SK-N-SH (cell line): Measurements from ENCODE around the gene LHFPL6.

ENCODE experiments used
- CTCF ChIP-seq: fragments of 200-600 bp; sonication (generic); IDR thresholded peaks from 2 replicates; pipeline ENCODE4 v1.6.1; 2017; ENCODE audit warnings: antibody characterized with exemption, mild to moderate bottlenecking, moderate library complexity
- FOXM1 ChIP-seq: IDR thresholded peaks from 2 replicates; pipeline ENCODE4 v1.4.0; 2012; ENCODE audit warnings: low read depth, mild to moderate bottlenecking
- MAX ChIP-seq: IDR thresholded peaks from 2 replicates; pipeline ENCODE4 v1.4.0; 2012; ENCODE audit warnings: low read depth
- MXI1 ChIP-seq: IDR thresholded peaks from 2 replicates; pipeline ENCODE4 v1.6.1; 2012; ENCODE audit warnings: mild to moderate bottlenecking, low read depth, low read length, improper control_type of control experiment
- NFIC ChIP-seq: IDR thresholded peaks from 2 replicates; pipeline ENCODE4 v1.4.0; 2012; ENCODE audit warnings: borderline replicate concordance
- RFX5 ChIP-seq: IDR thresholded peaks from 2 replicates; pipeline ENCODE4 v1.6.1; 2012; ENCODE audit warnings: mild to moderate bottlenecking, improper control_type of control experiment, low read length
- YY1 ChIP-seq: IDR thresholded peaks from 2 replicates; pipeline ENCODE4 v1.4.0; 2012; ENCODE audit warnings: low read depth, mild to moderate bottlenecking
- TF ChIP-seq, protein P1 (sequence below): IDR thresholded peaks from 2 replicates; pipeline ENCODE4 v1.6.1; 2012; ENCODE audit warnings: mild to moderate bottlenecking, low read depth, low read length, moderate library complexity

DNA sequence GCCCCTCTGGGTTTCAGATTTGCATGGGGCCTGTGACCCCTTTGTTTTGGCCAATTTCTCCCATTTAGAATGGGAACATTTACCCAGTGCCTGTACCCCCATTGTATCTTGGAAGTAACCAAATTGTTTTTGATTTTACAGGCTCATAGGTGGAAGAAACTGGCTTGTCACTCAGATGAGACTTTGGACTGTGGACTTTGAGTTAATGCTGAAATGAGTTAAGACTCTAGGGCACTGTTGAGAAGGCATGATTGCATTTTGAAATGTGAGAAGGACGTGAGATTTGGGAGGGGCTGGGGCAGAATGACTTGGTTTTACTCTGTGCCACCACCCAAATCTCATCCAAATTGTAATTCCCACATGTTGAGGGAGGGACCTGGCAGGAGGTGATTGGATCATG lies 306.0 kb downstream of the LHFPL6 start:
- TF ChIP-seq MXI1: no peak
- no peak for TF ChIP-seq CTCF
- TF ChIP-seq RFX5: no peak
- TF ChIP-seq, protein P1, sequence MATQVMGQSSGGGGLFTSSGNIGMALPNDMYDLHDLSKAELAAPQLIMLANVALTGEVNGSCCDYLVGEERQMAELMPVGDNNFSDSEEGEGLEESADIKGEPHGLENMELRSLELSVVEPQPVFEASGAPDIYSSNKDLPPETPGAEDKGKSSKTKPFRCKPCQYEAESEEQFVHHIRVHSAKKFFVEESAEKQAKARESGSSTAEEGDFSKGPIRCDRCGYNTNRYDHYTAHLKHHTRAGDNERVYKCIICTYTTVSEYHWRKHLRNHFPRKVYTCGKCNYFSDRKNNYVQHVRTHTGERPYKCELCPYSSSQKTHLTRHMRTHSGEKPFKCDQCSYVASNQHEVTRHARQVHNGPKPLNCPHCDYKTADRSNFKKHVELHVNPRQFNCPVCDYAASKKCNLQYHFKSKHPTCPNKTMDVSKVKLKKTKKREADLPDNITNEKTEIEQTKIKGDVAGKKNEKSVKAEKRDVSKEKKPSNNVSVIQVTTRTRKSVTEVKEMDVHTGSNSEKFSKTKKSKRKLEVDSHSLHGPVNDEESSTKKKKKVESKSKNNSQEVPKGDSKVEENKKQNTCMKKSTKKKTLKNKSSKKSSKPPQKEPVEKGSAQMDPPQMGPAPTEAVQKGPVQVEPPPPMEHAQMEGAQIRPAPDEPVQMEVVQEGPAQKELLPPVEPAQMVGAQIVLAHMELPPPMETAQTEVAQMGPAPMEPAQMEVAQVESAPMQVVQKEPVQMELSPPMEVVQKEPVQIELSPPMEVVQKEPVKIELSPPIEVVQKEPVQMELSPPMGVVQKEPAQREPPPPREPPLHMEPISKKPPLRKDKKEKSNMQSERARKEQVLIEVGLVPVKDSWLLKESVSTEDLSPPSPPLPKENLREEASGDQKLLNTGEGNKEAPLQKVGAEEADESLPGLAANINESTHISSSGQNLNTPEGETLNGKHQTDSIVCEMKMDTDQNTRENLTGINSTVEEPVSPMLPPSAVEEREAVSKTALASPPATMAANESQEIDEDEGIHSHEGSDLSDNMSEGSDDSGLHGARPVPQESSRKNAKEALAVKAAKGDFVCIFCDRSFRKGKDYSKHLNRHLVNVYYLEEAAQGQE: no peak
- TF ChIP-seq FOXM1: no peak
- no peak for TF ChIP-seq YY1
- TF ChIP-seq MAX: no peak
- TF ChIP-seq NFIC: no peak
